Activated T-cell treated with anti-CD3 and anti-CD28 coated beads, Interleukin-2, amount 50 U/mL, for 24 hours (primary cell): ENCODE data around the gene NUTM2A.
"Not testable (repeated sequence)": the region's sequence is repeated elsewhere in the genome, so short reads cannot be mapped to it uniquely, and the experiment has no call there.

Experiments
- DNase-seq: peaks from one replicate; pipeline ENCODE4 v3.0.0-alpha.2; 2020
- H3K27ac Mint-ChIP-seq: 2 replicates; pipeline ENCODE4 v1.8.0; 2020; ENCODE audit warnings: mild to moderate bottlenecking, mixed read lengths
- H3K27me3 Mint-ChIP-seq: 2 replicates; pipeline ENCODE4 v1.8.0; 2020; ENCODE audit warnings: mixed read lengths
- H3K36me3 Mint-ChIP-seq: 2 replicates; pipeline ENCODE4 v1.8.0; 2020; ENCODE audit warnings: low read depth, mixed read lengths
- H3K4me1 Mint-ChIP-seq: 2 replicates; pipeline ENCODE4 v1.8.0; 2020; ENCODE audit warnings: low read depth, mixed read lengths
- H3K4me3 Mint-ChIP-seq: 2 replicates; pipeline ENCODE4 v1.8.0; 2020; ENCODE audit warnings: mild to moderate bottlenecking, moderate library complexity, mixed read lengths
- H3K9me3 Mint-ChIP-seq: 2 replicates; pipeline ENCODE4 v1.8.0; 2020; ENCODE audit warnings: mixed read lengths

Gene NUTM2A, protein sequence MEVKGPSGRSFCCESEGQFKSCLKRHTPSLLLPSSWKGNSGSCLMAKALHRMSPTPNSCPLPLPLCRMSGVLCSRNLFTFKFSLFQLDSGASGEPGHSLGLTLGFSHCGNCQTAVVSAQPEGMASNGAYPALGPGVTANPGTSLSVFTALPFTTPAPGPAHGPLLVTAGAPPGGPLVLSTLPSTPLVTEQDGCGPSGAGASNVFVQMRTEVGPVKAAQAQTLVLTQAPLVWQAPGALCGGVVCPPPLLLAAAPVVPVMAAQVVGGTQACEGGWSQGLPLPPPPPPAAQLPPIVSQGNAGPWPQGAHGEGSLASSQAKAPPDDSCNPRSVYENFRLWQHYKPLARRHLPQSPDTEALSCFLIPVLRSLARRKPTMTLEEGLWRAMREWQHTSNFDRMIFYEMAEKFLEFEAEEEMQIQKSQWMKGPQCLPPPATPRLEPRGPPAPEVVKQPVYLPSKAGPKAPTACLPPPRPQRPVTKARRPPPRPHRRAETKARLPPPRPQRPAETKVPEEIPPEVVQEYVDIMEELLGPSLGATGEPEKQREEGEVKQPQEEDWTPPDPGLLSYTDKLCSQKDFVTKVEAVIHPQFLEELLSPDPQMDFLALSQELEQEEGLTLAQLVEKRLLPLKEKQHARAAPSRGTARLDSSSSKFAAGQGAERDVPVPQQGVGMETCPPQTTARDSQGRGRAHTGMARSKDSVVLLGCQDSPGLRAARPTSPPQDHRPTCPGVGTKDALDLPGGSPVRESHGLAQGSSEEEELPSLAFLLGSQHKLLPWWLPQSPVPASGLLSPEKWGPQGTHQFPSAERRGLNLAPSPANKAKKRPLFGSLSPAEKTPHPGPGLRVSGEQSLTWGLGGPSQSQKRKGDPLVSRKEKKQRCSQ

GRCh38 chr10:87225148-87225547, at the start of gene NUTM2A:
NUTM2A (plus strand) TSS chr10:87225448; CDS start chr10:87225831, 383 bp downstream.
- H3K4me3 Mint-ChIP-seq, H3K27ac Mint-ChIP-seq, H3K9me3 Mint-ChIP-seq, DNase-seq, H3K27me3 Mint-ChIP-seq, H3K36me3 Mint-ChIP-seq, H3K4me1 Mint-ChIP-seq: not testable (repeated sequence)

DNA sequence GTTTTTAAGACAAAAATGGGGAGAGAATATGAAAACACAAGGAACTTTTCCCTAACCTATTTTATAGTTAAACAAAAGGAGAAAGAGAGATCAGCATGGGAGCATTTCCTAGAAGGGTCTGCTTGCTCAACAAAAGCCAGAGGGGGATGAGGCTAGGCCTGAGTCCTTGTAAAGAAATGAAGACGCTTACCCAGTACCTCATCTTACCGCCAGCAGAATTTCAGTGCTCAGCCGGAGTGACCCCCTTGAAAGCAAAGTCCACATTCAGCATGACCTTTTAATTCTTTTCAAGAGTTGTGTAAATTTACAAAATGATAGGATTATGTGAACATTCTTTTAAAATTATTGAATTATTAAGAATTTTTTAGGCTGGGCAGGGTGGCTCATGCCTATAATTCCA, 47.7 kb upstream of the NUTM2A start:
- H3K4me1 Mint-ChIP-seq, H3K27ac Mint-ChIP-seq, H3K27me3 Mint-ChIP-seq, H3K9me3 Mint-ChIP-seq, H3K4me3 Mint-ChIP-seq, DNase-seq: not testable (repeated sequence)
- peaks cover 43% of the 10 kb centered on the region for H3K36me3 Mint-ChIP-seq

- not testable (repeated sequence) for DNase-seq
These were observed 40.8 kb upstream of the NUTM2A start for GRCh38 chr10:87184421-87184820.

DNA sequence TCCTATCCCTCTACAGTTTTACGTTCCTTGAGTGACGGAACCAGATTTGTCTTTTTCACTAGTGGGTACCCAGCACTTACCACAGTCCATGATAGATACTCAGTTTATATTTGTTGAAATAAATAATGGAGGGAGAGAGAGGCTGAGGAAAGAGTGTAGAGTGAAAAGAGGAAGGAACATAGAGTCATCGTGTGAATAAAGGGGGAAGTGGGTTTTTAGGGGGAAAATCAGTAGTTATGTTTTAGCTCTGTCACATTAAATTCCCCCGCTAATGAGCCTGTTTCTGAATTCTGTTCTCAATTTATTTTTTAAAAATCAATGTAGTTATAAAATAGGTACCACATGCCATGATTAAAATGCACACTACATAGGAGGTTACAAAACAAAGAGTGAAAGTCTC, 39.2 kb upstream of the NUTM2A start:
- DNase-seq, H3K27me3 Mint-ChIP-seq, H3K9me3 Mint-ChIP-seq, H3K4me3 Mint-ChIP-seq, H3K27ac Mint-ChIP-seq, H3K4me1 Mint-ChIP-seq: not testable (repeated sequence)
- peaks cover 79% of the 10 kb centered on the region for H3K36me3 Mint-ChIP-seq

More at GRCh38 chr10:87184421-87184820, 40.8 kb upstream of the NUTM2A start:
- H3K36me3 Mint-ChIP-seq, result peaks cover 85% of the 10 kb centered on the region
- H3K27ac Mint-ChIP-seq, H3K9me3 Mint-ChIP-seq, H3K27me3 Mint-ChIP-seq, H3K4me3 Mint-ChIP-seq, H3K4me1 Mint-ChIP-seq: not testable (repeated sequence)

DNA sequence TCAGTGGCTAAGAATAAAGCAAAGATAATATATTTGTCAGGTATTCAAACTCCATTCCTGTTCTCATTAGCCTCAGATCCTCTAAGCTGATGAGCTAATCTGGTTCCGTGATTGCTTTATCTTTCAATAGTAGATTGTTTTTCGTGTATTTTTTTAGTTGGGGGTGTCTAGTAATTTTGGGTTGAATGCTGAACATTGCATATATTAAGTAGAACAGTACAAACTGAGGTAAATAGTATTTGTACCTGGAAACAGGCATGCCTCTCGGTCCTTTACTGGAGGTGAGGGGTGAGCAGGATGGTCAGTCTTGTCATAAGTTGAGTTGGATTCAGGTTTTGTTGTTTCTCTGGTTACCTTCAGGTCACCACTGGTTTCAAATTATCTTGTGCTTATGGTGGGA, 37.7 kb upstream of the NUTM2A start:
- not testable (repeated sequence) for H3K9me3 Mint-ChIP-seq, H3K4me1 Mint-ChIP-seq, H3K27me3 Mint-ChIP-seq, H3K27ac Mint-ChIP-seq, H3K4me3 Mint-ChIP-seq, DNase-seq
- peaks cover 78% of the 10 kb centered on the region for H3K36me3 Mint-ChIP-seq

DNA sequence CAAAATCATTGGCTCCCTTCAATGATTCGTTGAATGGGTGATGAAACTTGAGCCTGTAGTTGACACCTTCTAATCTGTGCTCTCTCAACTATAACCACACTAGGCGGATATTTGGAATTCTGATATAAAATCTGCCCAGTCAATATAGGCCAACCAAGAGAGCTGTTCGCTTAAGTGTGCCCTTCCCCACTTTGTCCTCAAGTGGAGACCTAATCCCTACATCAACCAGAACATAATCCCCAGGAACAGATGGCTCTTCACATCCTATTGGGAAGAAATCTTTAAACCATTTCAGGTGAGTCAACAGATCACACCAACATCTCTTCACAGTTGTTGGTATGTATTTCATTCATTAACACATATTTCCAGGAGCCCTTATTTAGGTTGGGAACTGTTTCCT, 33.4 kb upstream of the NUTM2A start:
- H3K36me3 Mint-ChIP-seq, result peaks cover 48% of the 10 kb centered on the region
- not testable (repeated sequence) for H3K4me1 Mint-ChIP-seq

DNA sequence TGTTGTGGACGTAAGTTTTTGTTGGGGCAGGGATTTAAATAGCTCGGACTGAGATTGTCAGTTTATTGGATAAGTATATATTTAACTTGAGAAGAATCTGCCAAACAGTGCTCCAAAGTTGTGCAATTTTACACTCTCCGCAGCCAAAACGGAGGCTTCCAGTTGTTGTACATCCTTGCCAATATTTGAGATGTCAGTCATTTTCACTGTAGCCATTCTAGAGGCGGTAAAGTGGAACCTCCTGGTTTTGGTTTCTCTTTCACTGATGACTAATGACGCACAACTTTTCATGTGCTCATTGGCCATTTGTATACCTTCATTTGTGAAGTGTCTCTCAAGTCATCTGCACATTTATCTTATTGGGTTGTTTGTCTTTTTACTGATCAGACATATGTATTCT, 24.3 kb upstream of the NUTM2A start:
- Mint-ChIP-seq H3K4me3 (peak overlapping the region; percentile 23), H3K4me1 (peaks cover 21% of the 10 kb centered on the region), H3K27ac (peak overlapping the region; percentile 55)
- not testable (repeated sequence) for DNase-seq, H3K27me3 Mint-ChIP-seq, H3K9me3 Mint-ChIP-seq, H3K36me3 Mint-ChIP-seq

More for the DNA sequence above, 33.4 kb upstream of the NUTM2A start:
- not testable (repeated sequence) for H3K9me3 Mint-ChIP-seq, H3K27ac Mint-ChIP-seq, H3K4me3 Mint-ChIP-seq, DNase-seq, H3K27me3 Mint-ChIP-seq

- H3K4me1 Mint-ChIP-seq, result peaks cover 21% of the 10 kb centered on the region
- not testable (repeated sequence) for H3K9me3 Mint-ChIP-seq, H3K27ac Mint-ChIP-seq, H3K27me3 Mint-ChIP-seq, DNase-seq, H3K4me3 Mint-ChIP-seq, H3K36me3 Mint-ChIP-seq
These were observed 20.4 kb upstream of the NUTM2A start for GRCh38 chr10:87204801-87205200.

- not testable (repeated sequence) for H3K9me3 Mint-ChIP-seq, H3K36me3 Mint-ChIP-seq, H3K4me3 Mint-ChIP-seq, H3K27me3 Mint-ChIP-seq, H3K27ac Mint-ChIP-seq, DNase-seq
- H3K4me1 Mint-ChIP-seq, result peaks cover 19% of the 10 kb centered on the region
These were observed 18.3 kb upstream of the NUTM2A start for GRCh38 chr10:87206922-87207321.

DNA sequence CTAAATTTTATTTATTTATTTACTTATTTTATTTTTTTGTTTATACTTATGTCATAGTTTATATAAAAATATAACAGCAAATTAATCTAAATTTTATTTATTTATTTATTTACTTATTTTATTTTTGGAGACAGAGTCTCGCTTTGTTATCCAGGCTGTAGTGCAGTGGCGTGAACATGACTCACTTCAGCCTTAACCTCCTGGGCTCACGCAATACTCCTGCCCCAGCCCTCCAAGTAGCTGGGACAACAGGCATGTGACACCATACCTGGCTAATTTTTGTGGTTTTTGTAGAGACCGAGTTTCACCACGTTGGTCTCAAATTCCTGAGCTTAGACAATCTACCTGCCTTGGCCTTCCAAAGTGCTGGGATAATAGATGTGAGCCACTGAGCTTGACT, 14.9 kb upstream of the NUTM2A start:
- H3K27ac Mint-ChIP-seq, DNase-seq, H3K36me3 Mint-ChIP-seq, H3K4me3 Mint-ChIP-seq, H3K27me3 Mint-ChIP-seq, H3K9me3 Mint-ChIP-seq, H3K4me1 Mint-ChIP-seq: not testable (repeated sequence)

DNA sequence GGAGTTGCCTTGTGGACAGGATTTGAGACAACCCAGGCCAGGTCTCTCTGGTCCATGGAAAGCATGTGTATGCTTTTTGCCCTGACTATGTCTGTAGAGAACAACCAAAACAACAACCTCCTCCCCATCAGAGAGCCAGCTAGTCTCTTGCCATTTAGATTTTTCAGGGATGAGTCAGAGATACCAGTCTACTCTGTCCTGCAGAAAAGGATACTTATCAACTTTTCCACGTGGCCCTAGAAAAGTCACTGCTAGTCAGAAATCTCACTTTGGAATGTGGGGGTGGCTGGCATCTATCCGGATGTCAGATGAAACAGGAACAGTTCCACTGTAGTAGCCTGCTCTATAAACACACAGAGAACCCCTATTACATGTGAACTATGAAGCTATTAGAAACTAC, 13.4 kb upstream of the NUTM2A start:
- not testable (repeated sequence) for H3K9me3 Mint-ChIP-seq, H3K27ac Mint-ChIP-seq, H3K4me3 Mint-ChIP-seq, H3K27me3 Mint-ChIP-seq, H3K4me1 Mint-ChIP-seq, H3K36me3 Mint-ChIP-seq, DNase-seq

DNA sequence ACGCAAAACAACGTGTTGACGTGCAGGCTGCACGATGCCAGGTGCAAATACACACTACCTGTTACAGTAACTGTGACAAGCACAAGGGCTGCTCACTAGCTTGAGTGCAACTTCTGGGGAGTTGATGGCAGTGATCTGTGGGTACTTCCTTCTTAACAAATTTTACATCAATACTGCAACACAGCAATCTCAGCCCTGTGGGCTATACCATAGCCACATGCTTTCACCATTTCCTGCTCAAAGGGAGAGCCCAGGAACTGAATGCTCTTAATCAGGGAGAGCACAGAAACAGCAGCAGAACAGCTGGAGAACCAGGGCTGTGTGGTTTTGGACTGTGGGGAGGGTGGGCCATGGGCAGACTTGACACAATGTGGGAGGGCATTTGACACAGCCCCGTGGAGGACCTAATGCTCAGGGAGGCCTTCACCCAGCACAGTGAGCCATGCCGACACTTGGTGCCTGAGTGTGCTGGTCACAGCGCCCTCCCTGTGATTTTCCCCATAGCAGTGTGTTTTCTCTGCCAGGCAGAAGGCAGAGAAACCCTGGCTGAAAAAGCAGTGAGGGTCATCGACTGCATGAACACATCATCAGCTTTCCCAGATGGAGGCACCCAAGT, 12.0 kb upstream of the NUTM2A start:
- H3K9me3 Mint-ChIP-seq, H3K27ac Mint-ChIP-seq, H3K4me1 Mint-ChIP-seq, H3K4me3 Mint-ChIP-seq, H3K36me3 Mint-ChIP-seq, H3K27me3 Mint-ChIP-seq, DNase-seq: not testable (repeated sequence)

DNA sequence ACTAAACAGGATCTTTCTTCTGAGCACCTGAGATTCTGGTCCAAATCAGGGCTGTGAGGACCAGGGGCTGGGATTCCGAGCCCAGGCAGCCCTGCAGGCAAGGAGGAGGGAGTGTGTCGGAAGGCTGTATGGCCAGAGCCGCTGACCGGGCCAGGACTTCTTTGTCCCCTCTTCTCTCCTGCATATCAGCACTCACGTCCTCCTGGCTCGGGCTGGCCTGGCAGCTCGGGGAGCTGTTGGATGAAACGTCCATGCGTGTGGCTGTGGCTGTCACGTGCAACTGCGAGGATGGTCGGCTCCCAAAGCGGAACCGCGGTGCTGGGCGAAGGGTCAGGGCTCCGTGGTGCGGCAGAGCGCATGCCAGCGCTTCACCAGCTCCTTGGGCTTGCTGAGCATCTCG, 11.4 kb upstream of the NUTM2A start:
- DNase-seq, H3K36me3 Mint-ChIP-seq, H3K4me3 Mint-ChIP-seq, H3K4me1 Mint-ChIP-seq, H3K27me3 Mint-ChIP-seq, H3K27ac Mint-ChIP-seq, H3K9me3 Mint-ChIP-seq: not testable (repeated sequence)

- H3K4me3 Mint-ChIP-seq, H3K9me3 Mint-ChIP-seq, DNase-seq, H3K36me3 Mint-ChIP-seq, H3K27ac Mint-ChIP-seq, H3K27me3 Mint-ChIP-seq, H3K4me1 Mint-ChIP-seq: not testable (repeated sequence)
These were observed 9.1 kb upstream of the NUTM2A start for GRCh38 chr10:87216120-87216519.

DNA sequence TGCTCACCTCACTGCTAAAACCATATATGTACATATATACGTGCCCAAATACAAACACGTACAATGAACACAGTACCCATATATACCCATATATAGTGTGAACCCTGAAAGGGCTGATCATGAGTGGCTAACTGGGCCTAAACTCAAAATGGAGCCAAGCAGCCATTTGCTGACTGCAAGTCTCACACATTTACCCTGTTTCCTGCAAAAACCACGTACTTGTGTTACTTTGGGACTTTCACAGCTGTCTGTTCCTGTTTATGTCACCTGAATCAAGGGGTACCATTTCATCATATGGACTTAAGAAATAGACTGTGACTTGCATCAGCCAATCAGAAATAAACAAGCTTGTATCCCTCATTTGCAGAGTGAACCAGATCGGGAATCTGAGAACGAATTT, 5.9 kb upstream of the NUTM2A start:
- H3K4me3 Mint-ChIP-seq, H3K9me3 Mint-ChIP-seq, H3K27me3 Mint-ChIP-seq: not testable (repeated sequence)

More for the DNA sequence above, 5.9 kb upstream of the NUTM2A start:
- H3K27ac Mint-ChIP-seq, DNase-seq, H3K4me1 Mint-ChIP-seq, H3K36me3 Mint-ChIP-seq: not testable (repeated sequence)
